Left renal pelvis (tissue), 4 donors: ENCODE measurements around the gene RPS14. TPM values are rescaled to one million over a fixed set of nuclear protein-coding genes. Genes with fewer than 3 reads are reported as not detected.
"Not testable (repeated sequence)": the region's sequence is repeated elsewhere in the genome, so short reads cannot be mapped to it uniquely, and the experiment has no call there.

ENCODE experiments used
- DNase-seq, 4 donors: peaks; one replicate each; pipeline ENCODE4 v3.0.0-alpha.2; 2013; ENCODE audit warnings: low read depth in 4 of 4, low spot score in 3 of 4
- polyA plus RNA-seq, 4 donors: library from polyadenylated mRNA; unstranded; fragments of 120-200 nt; gene quantifications; one replicate each; pipeline ENCODE4 v1.2.1, GENCODE V29; 2013; ENCODE audit not compliant: insufficient read length in 4 of 4

Gene RPS14
- polyA plus RNA-seq, 4 donors, result 1,813 to 1,980 (median 1,872) TPM

GRCh38 chr5:150481972-150482406, 32.5 kb upstream of the RPS14 start:
- no peak for DNase-seq

GRCh38 chr5:150481708-150481965, 32.1 kb upstream of the RPS14 start:
- DNase-seq, result no peak

- no peak for DNase-seq
These were observed 29.9 kb upstream of the RPS14 start for GRCh38 chr5:150479416-150479815.

- not testable (repeated sequence) for DNase-seq
These were observed 27.0 kb upstream of the RPS14 start for GRCh38 chr5:150476568-150476967.

GRCh38 chr5:150473673-150474358, 24.3 kb upstream of the RPS14 start:
- DNase-seq, result no peak

- DNase-seq, result no peak
These were observed 20.4 kb upstream of the RPS14 start for GRCh38 chr5:150469718-150470469.

- no peak for DNase-seq
These were observed 18.7 kb upstream of the RPS14 start for GRCh38 chr5:150468206-150468605.

- DNase-seq, result no peak
These were observed 16.4 kb upstream of the RPS14 start for GRCh38 chr5:150465927-150466326.

- DNase-seq, result no peak
These were observed 15.0 kb upstream of the RPS14 start for GRCh38 chr5:150464554-150465012.

- DNase-seq, result no peak
These were observed 11.7 kb upstream of the RPS14 start for GRCh38 chr5:150461231-150461630.

- DNase-seq, result no peak
These were observed 11.2 kb upstream of the RPS14 start for GRCh38 chr5:150460781-150461180.

GRCh38 chr5:150458802-150459557, 9.4 kb upstream of the RPS14 start:
- DNase-seq, result peak in 1 of 4 donors; percentile 35

GRCh38 chr5:150457562-150458240, 8.2 kb upstream of the RPS14 start:
- no peak for DNase-seq

GRCh38 chr5:150457121-150457520, 7.6 kb upstream of the RPS14 start:
- DNase-seq, result no peak

GRCh38 chr5:150454492-150455229, 5.1 kb upstream of the RPS14 start:
- DNase-seq, result no peak

GRCh38 chr5:150454027-150454426, 4.5 kb upstream of the RPS14 start:
- not testable (repeated sequence) for DNase-seq

GRCh38 chr5:150452914-150453313, 3.4 kb upstream of the RPS14 start:
- no peak for DNase-seq

GRCh38 chr5:150451594-150451993, 2.1 kb upstream of the RPS14 start:
- DNase-seq, result no peak

- no peak for DNase-seq
These were observed 505 bp downstream of the RPS14 start for GRCh38 chr5:150448952-150449516.

- DNase-seq, result no peak
These were observed 1.2 kb downstream of the RPS14 start for GRCh38 chr5:150448334-150448733.
